HG03378 (cell line): ENCODE measurements around the gene DSCAML1.

ENCODE experiments used
- ATAC-seq: cut with Tn5 transposase; IDR thresholded peaks from one replicate; pipeline ENCODE4 v1.9.1; 2021; ENCODE audit warnings: mild to moderate bottlenecking, moderate library complexity; ENCODE audit not compliant: unreplicated experiment

Gene DSCAML1

GRCh38 chr11:117642835-117643234 lies 154.2 kb downstream of the DSCAML1 start:
- no peak for ATAC-seq

- no peak for ATAC-seq
Measured at GRCh38 chr11:117642396-117642795, 154.6 kb downstream of the DSCAML1 start.

GRCh38 chr11:117641008-117641915 lies 155.8 kb downstream of the DSCAML1 start:
- ATAC-seq = no peak

- no peak for ATAC-seq
Measured at GRCh38 chr11:117640041-117640440, 157.0 kb downstream of the DSCAML1 start.

GRCh38 chr11:117639601-117640000 lies 157.4 kb downstream of the DSCAML1 start:
- no peak for ATAC-seq

GRCh38 chr11:117638911-117639543 lies 158.0 kb downstream of the DSCAML1 start:
- ATAC-seq = no peak

GRCh38 chr11:117634756-117635603 lies 162.0 kb downstream of the DSCAML1 start:
- no peak for ATAC-seq

- ATAC-seq = no peak
Measured at GRCh38 chr11:117633976-117634755, 162.8 kb downstream of the DSCAML1 start.

- no peak for ATAC-seq
Measured at GRCh38 chr11:117633186-117633754, 163.7 kb downstream of the DSCAML1 start.

GRCh38 chr11:117632306-117632705 lies 164.7 kb downstream of the DSCAML1 start:
- ATAC-seq = no peak

GRCh38 chr11:117631336-117632140 lies 165.5 kb downstream of the DSCAML1 start:
- ATAC-seq = no peak

GRCh38 chr11:117629891-117630538 lies 167.0 kb downstream of the DSCAML1 start:
- ATAC-seq = no peak

- no peak for ATAC-seq
Measured at GRCh38 chr11:117629146-117629545, 167.9 kb downstream of the DSCAML1 start.

GRCh38 chr11:117627259-117627658 lies 169.8 kb downstream of the DSCAML1 start:
- ATAC-seq = no peak

GRCh38 chr11:117626576-117626975 lies 170.4 kb downstream of the DSCAML1 start:
- no peak for ATAC-seq

GRCh38 chr11:117625237-117625636 lies 171.8 kb downstream of the DSCAML1 start:
- ATAC-seq = no peak

- no peak for ATAC-seq
Measured at GRCh38 chr11:117623831-117624271, 173.2 kb downstream of the DSCAML1 start.

- no peak for ATAC-seq
Measured at GRCh38 chr11:117621226-117621625, 175.8 kb downstream of the DSCAML1 start.

GRCh38 chr11:117620659-117621058 lies 176.4 kb downstream of the DSCAML1 start:
- no peak for ATAC-seq
